ENCODE data around the gene SUCLG2.

SUCLG2 gene

DNA sequence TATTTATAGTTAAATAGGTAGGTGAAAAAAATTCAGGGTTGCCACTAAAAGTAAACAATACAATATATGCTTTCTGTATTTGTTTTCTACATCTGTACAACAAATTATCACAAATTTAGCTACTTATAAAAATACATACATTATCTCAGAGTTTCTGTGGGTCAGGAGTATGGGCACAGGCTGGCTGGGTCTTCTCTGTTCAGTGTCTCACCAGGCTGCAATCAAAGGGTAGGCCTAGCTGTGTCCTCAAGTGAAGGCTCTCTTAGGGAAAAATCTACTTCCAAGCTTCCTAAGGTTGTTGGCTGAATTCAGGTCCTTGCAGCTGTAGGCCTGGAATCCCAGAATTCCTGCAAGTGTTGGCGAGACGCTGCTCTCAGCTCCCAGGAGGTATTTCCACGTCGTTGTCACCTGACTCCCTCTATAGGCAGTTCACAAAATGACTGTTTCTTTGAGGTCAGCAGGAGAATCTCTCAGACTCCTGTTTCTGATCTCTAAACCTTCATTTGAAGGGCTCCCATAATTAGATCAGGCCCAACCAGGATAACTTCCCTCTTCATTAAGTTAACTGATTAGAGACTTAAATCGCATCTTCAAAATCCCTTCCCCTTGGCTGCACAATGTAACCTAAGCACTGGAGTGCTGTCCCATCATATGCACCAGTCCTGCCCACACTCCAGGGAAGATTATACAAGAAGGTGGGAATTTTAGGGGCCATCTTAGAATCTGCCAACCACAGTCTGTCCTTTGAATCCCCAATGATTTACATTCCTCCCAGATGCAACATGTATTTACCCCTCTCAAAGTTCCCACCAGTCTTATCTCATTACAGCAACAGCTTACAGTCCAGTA lies 296.6 kb downstream of the SUCLG2 start:
- FAIRE-seq (peak; percentile 56), DNase-seq (ENCODE audit: insufficient read length, low spot score) (no peak)
- TF ChIP-seq POLR2AphosphoS5 (IDR thresholded peaks at IDR 0.05; ENCODE audit: low read depth, low read length) (no peak), SPI1 (IDR thresholded peaks at IDR 0.05; ENCODE audit: low read depth, low read length) (no peak), TAF1 (IDR thresholded peaks at IDR 0.05; ENCODE audit: low read depth, low read length) (no peak), POLR2A (IDR thresholded peaks at IDR 0.05; ENCODE audit: low read depth, low read length) (no peak), POU2F2 (IDR thresholded peaks at IDR 0.05; ENCODE audit: low read depth, low read length) (no peak), PAX5 (IDR thresholded peaks at IDR 0.05; ENCODE audit: insufficient read depth, low read length, severe bottlenecking) (no peak)

DNA sequence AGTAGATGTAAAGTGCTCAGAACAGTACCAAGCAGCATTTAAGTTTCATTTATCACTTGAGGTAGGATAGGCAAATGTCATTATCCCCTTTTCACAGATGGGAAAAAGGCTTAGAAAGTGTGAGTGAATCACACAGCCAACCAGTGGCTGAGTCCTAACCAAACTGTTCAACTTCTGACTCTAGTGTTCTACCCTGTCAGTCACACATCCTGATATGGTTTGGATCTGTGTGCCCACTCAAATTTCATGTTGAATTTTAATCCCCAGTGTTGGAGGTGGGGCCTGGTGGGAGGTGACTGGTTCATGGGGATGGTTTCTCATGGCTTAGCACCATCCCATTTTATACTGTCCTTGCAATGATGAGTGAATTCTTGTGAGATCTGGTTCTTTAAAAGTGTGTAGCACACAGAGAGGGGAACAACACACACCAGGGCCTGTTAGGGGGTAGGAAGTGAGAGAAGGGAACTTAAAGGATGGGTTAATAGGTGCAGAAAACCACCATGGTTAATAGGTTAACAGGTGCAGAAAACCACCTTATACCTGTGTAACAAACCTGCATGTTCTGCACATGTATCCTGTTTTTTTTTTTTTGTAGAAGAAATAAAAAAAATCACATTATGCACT lies 304.7 kb downstream of the SUCLG2 start:
- TF ChIP-seq POLR2A (IDR thresholded peaks at IDR 0.05; ENCODE audit: low read depth, low read length) (no peak), SPI1 (IDR thresholded peaks at IDR 0.05; ENCODE audit: low read depth, low read length) (0 out of 2 replicates have a peak, but pooled peaks have one; percentile 23), POLR2AphosphoS5 (IDR thresholded peaks at IDR 0.05; ENCODE audit: low read depth, low read length) (no peak)
- peak; percentile 92 for FAIRE-seq
- DNase-seq (ENCODE audit: insufficient read length, low spot score) = no peak

GRCh38 chr3:67346081-67346480 lies 308.3 kb downstream of the SUCLG2 start:
- DNase-seq (ENCODE audit: insufficient read length, low spot score) (no peak), FAIRE-seq (no peak)
- TF ChIP-seq SPI1 (IDR thresholded peaks at IDR 0.05; ENCODE audit: low read depth, low read length) (no peak), POLR2A (IDR thresholded peaks at IDR 0.05; ENCODE audit: low read depth, low read length) (no peak), POLR2AphosphoS5 (IDR thresholded peaks at IDR 0.05; ENCODE audit: low read depth, low read length) (no peak), PAX5 (IDR thresholded peaks at IDR 0.05; ENCODE audit: insufficient read depth, low read length, severe bottlenecking) (no peak), POU2F2 (IDR thresholded peaks at IDR 0.05; ENCODE audit: low read depth, low read length) (no peak), TAF1 (IDR thresholded peaks at IDR 0.05; ENCODE audit: low read depth, low read length) (no peak)

GRCh38 chr3:67335813-67336212 lies 318.6 kb downstream of the SUCLG2 start:
- no peak for DNase-seq (ENCODE audit: insufficient read length, low spot score)
- no peak for FAIRE-seq
- no peak for TF ChIP-seq TAF1 (IDR thresholded peaks at IDR 0.05; ENCODE audit: low read depth, low read length)
- no peak for TF ChIP-seq POLR2A (IDR thresholded peaks at IDR 0.05; ENCODE audit: low read depth, low read length)
- no peak for TF ChIP-seq POLR2AphosphoS5 (IDR thresholded peaks at IDR 0.05; ENCODE audit: low read depth, low read length)
- no peak for TF ChIP-seq SPI1 (IDR thresholded peaks at IDR 0.05; ENCODE audit: low read depth, low read length)
- TF ChIP-seq POU2F2 (IDR thresholded peaks at IDR 0.05; ENCODE audit: low read depth, low read length) = no peak
- no peak for TF ChIP-seq PAX5 (IDR thresholded peaks at IDR 0.05; ENCODE audit: insufficient read depth, low read length, severe bottlenecking)

DNA sequence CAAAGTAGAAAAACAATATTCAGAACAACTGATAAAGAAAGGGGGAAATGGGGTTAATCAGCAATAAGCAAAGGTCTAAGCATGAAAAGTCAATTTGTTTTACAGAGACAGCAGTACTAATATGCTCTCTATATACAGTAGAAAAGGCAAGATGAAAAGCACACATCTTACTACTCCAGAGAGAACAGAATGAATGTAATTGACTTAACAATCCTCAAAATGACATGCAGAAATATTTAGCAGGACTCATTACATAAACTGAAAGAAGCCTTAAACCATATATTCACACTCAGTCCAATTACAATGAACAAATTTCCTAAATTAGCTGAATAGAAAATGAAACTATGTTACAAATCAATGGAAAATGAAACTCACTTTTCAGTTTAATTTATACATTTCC lies 319.8 kb downstream of the SUCLG2 start:
- FAIRE-seq = no peak
- DNase-seq (ENCODE audit: insufficient read length, low spot score) = no peak
- TF ChIP-seq POLR2AphosphoS5 (IDR thresholded peaks at IDR 0.05; ENCODE audit: low read depth, low read length) = no peak
- no peak for TF ChIP-seq SPI1 (IDR thresholded peaks at IDR 0.05; ENCODE audit: low read depth, low read length)
- TF ChIP-seq POLR2A (IDR thresholded peaks at IDR 0.05; ENCODE audit: low read depth, low read length) = no peak
- TF ChIP-seq POU2F2 (IDR thresholded peaks at IDR 0.05; ENCODE audit: low read depth, low read length) = no peak
- no peak for TF ChIP-seq TAF1 (IDR thresholded peaks at IDR 0.05; ENCODE audit: low read depth, low read length)
- TF ChIP-seq PAX5 (IDR thresholded peaks at IDR 0.05; ENCODE audit: insufficient read depth, low read length, severe bottlenecking) = no peak

DNA sequence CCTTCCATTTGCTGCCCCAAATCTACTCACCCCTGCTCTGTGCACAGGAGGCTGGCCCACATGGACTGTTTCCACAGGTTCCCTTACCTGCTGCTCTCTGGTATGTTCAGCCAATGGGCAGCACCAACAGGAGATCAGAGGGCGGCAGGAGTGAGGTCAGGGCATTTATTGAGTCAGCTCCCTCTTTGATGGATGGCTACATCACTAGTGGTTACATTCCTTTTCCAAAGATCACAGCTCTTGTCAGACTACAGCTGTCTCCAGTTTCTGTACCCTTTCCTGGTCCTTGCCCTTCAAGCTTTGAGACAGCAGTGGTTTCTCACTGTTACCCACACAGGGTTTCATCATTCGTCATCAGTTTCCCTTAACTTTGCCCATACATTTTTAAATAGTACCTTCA lies 325.1 kb downstream of the SUCLG2 start:
- TF ChIP-seq POLR2AphosphoS5 (IDR thresholded peaks at IDR 0.05; ENCODE audit: low read depth, low read length) = no peak
- TF ChIP-seq POU2F2 (IDR thresholded peaks at IDR 0.05; ENCODE audit: low read depth, low read length) = no peak
- no peak for TF ChIP-seq POLR2A (IDR thresholded peaks at IDR 0.05; ENCODE audit: low read depth, low read length)
- TF ChIP-seq SPI1 (IDR thresholded peaks at IDR 0.05; ENCODE audit: low read depth, low read length) = no peak
- TF ChIP-seq TAF1 (IDR thresholded peaks at IDR 0.05; ENCODE audit: low read depth, low read length) = no peak
- FAIRE-seq (no peak), DNase-seq (ENCODE audit: insufficient read length, low spot score) (no peak)

DNA sequence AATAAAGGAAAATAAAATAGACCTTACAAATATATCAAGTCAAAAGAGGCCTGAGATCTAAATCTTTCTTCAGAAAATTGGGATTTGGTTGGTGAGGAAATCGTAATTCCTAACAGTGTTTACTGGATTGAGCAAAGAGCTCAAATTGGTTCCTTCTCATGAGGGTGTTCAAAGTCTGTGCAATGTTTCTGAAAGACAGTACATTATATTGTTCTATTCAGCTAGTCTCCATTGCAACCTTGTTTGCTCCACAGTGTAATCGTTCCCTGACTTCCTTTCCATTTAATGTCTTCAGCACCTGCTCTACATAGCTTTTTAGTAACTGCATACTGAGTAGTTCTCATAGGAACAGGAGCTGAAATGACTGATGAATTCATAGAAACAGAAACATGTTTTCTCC lies 326.8 kb downstream of the SUCLG2 start:
- FAIRE-seq = no peak
- TF ChIP-seq POLR2A (IDR thresholded peaks at IDR 0.05; ENCODE audit: low read depth, low read length) (no peak), POLR2AphosphoS5 (IDR thresholded peaks at IDR 0.05; ENCODE audit: low read depth, low read length) (no peak), PAX5 (IDR thresholded peaks at IDR 0.05; ENCODE audit: insufficient read depth, low read length, severe bottlenecking) (no peak), POU2F2 (IDR thresholded peaks at IDR 0.05; ENCODE audit: low read depth, low read length) (no peak), TAF1 (IDR thresholded peaks at IDR 0.05; ENCODE audit: low read depth, low read length) (no peak), SPI1 (IDR thresholded peaks at IDR 0.05; ENCODE audit: low read depth, low read length) (no peak)
- no peak for DNase-seq (ENCODE audit: insufficient read length, low spot score)

- no peak for DNase-seq (ENCODE audit: insufficient read length, low spot score)
- no peak for TF ChIP-seq POLR2AphosphoS5 (IDR thresholded peaks at IDR 0.05; ENCODE audit: low read depth, low read length)
- TF ChIP-seq POU2F2 (IDR thresholded peaks at IDR 0.05; ENCODE audit: low read depth, low read length) = no peak
- no peak for TF ChIP-seq TAF1 (IDR thresholded peaks at IDR 0.05; ENCODE audit: low read depth, low read length)
- no peak for TF ChIP-seq PAX5 (IDR thresholded peaks at IDR 0.05; ENCODE audit: insufficient read depth, low read length, severe bottlenecking)
- TF ChIP-seq SPI1 (IDR thresholded peaks at IDR 0.05; ENCODE audit: low read depth, low read length) = no peak
- no peak for TF ChIP-seq POLR2A (IDR thresholded peaks at IDR 0.05; ENCODE audit: low read depth, low read length)
- FAIRE-seq = no peak
Measured at GRCh38 chr3:67325231-67325630, 329.2 kb downstream of the SUCLG2 start.

Measured in GM12891 (cell line).